ENCODE measurements around the gene HCK. TPM values are rescaled to one million over a fixed set of nuclear protein-coding genes. Genes with fewer than 3 reads are reported as not detected.

Gene HCK
- total RNA-seq, 1 donor from 2014 or later: 0.34 TPM

DNA sequence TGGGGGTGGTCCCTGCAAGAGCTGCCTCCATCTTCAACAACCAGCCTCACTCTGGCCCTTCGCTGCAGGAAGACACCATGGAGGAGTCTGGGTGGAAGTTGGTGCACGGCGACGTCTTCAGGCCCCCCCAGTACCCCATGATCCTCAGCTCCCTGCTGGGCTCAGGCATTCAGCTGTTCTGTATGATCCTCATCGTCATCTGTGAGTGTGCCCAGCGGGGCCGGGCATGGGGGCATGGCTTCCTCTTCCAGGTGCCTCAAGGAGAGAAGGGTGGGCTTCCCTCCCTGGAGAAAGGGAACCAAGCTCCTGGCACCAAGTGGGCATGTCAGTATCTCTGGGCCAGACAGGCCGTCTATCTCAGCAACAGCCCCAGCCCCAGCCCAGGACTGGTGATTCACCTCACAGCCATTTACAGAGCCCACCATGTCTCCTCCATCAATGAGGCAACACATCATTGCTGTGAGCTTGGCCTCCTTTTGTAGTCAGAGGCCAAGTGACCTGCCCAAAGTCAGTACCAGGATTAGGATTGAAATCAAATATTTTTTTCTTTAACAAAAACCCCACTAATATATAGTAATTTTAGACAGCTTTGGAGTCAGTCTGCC lies 97.6 kb downstream of the HCK start:
- H3K9ac ChIP-seq (ENCODE audit: low read length): no peak overlapping the region
- Mint-ChIP-seq H3K4me1 (ENCODE audit: low read depth, unreplicated experiment) (peaks cover 10% of the 10 kb centered on the region), H3K9me3 (ENCODE audit: unreplicated experiment) (no peaks in the 10 kb centered on the region), H3K36me3 (ENCODE audit: low read depth, unreplicated experiment) (peaks cover 42% of the 10 kb centered on the region), H3K4me3 (ENCODE audit: unreplicated experiment) (no peak overlapping the region), H3K27ac (ENCODE audit: unreplicated experiment) (no peak overlapping the region), H3K27me3 (ENCODE audit: low read depth, unreplicated experiment) (no peaks in the 10 kb centered on the region)
- peak; percentile 4 for DNase-seq (ENCODE audit: low read depth)
- no peak for FAIRE-seq
- TF ChIP-seq, protein P1, sequence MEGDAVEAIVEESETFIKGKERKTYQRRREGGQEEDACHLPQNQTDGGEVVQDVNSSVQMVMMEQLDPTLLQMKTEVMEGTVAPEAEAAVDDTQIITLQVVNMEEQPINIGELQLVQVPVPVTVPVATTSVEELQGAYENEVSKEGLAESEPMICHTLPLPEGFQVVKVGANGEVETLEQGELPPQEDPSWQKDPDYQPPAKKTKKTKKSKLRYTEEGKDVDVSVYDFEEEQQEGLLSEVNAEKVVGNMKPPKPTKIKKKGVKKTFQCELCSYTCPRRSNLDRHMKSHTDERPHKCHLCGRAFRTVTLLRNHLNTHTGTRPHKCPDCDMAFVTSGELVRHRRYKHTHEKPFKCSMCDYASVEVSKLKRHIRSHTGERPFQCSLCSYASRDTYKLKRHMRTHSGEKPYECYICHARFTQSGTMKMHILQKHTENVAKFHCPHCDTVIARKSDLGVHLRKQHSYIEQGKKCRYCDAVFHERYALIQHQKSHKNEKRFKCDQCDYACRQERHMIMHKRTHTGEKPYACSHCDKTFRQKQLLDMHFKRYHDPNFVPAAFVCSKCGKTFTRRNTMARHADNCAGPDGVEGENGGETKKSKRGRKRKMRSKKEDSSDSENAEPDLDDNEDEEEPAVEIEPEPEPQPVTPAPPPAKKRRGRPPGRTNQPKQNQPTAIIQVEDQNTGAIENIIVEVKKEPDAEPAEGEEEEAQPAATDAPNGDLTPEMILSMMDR (IDR thresholded peaks at IDR 0.05; ENCODE audit: insufficient read depth, low read depth, low read length): no peak
- no peak for TF ChIP-seq EZH2 (IDR thresholded peaks at IDR 0.05; ENCODE audit: insufficient read depth, low read length)
- no peak overlapping the region for H3K4me3 ChIP-seq (ENCODE audit: insufficient read depth, low read depth, low read length)
- peaks cover 3% of the 10 kb centered on the region for H4K20me1 ChIP-seq (ENCODE audit: insufficient read depth, low read length)
- H3K27me3 ChIP-seq (ENCODE audit: insufficient read depth, low read length): no peaks in the 10 kb centered on the region
- peaks cover 1% of the 10 kb centered on the region for H3K4me1 ChIP-seq (ENCODE audit: insufficient read depth, low read length)
- H3K79me2 ChIP-seq (ENCODE audit: insufficient read depth, low read length): no peaks in the 10 kb centered on the region
- H2AFZ ChIP-seq (ENCODE audit: low read depth, low read length): no peak overlapping the region
- peaks cover 38% of the 10 kb centered on the region for H3K36me3 ChIP-seq (ENCODE audit: insufficient read depth, low read length)
- no peak overlapping the region for H3K27ac ChIP-seq (ENCODE audit: low read depth, low read length)
- H3K9me3 ChIP-seq (ENCODE audit: insufficient read depth, low read depth, low read length): no peaks in the 10 kb centered on the region
- H3K4me2 ChIP-seq (ENCODE audit: low read length): no peak overlapping the region

DNA sequence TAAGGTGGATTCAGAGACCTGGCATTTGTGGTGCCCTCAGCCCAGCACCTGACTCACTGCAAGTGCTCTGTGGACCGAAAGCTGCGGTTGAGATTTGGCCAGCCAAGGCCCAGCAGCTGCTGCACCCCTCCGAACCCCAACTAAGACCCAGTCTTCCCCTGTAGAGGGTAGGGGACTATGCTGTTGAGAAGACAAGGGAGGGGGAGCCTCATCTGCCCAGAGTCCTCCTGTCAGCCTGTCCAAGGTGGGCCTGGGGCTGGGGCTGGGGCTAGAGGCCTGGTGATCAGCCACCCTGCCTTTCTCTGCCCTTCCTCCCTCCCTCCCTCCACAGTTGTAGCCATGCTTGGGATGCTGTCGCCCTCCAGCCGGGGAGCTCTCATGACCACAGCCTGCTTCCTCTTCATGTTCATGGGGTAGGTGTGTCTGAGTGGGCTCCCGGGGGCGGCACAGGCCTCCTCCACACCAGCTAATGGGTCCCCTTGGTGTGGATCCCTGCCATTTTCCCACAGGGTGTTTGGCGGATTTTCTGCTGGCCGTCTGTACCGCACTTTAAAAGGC lies 98.3 kb downstream of the HCK start:
- peaks cover 39% of the 10 kb centered on the region for H3K36me3 Mint-ChIP-seq (ENCODE audit: low read depth, unreplicated experiment)
- H3K4me3 Mint-ChIP-seq (ENCODE audit: unreplicated experiment): no peak overlapping the region
- H3K4me3 ChIP-seq (ENCODE audit: insufficient read depth, low read depth, low read length): no peak overlapping the region
- peaks cover 15% of the 10 kb centered on the region for H3K4me1 Mint-ChIP-seq (ENCODE audit: low read depth, unreplicated experiment)
- FAIRE-seq (no peak), DNase-seq (ENCODE audit: low read depth) (no peak)
- no peaks in the 10 kb centered on the region for H3K79me2 ChIP-seq (ENCODE audit: insufficient read depth, low read length)
- H3K4me2 ChIP-seq (ENCODE audit: low read length): no peak overlapping the region
- H3K9ac ChIP-seq (ENCODE audit: low read length): no peak overlapping the region
- H3K27me3 Mint-ChIP-seq (ENCODE audit: low read depth, unreplicated experiment): no peaks in the 10 kb centered on the region
- TF ChIP-seq EZH2 (IDR thresholded peaks at IDR 0.05; ENCODE audit: insufficient read depth, low read length): no peak
- TF ChIP-seq, protein P1 (IDR thresholded peaks at IDR 0.05; ENCODE audit: insufficient read depth, low read depth, low read length): no peak
- H3K27me3 ChIP-seq (ENCODE audit: insufficient read depth, low read length): no peaks in the 10 kb centered on the region
- peaks cover 35% of the 10 kb centered on the region for H3K36me3 ChIP-seq (ENCODE audit: insufficient read depth, low read length)
- H3K9me3 ChIP-seq (ENCODE audit: insufficient read depth, low read depth, low read length): no peaks in the 10 kb centered on the region
- no peak overlapping the region for H3K27ac ChIP-seq (ENCODE audit: low read depth, low read length)
- peaks cover 8% of the 10 kb centered on the region for H3K4me1 ChIP-seq (ENCODE audit: insufficient read depth, low read length)
- peaks cover 8% of the 10 kb centered on the region for H4K20me1 ChIP-seq (ENCODE audit: insufficient read depth, low read length)
- no peaks in the 10 kb centered on the region for H3K9me3 Mint-ChIP-seq (ENCODE audit: unreplicated experiment)
- no peak overlapping the region for H2AFZ ChIP-seq (ENCODE audit: low read depth, low read length)
- H3K27ac Mint-ChIP-seq (ENCODE audit: unreplicated experiment): no peak overlapping the region

Other genes starting within 250 kb of the HCK start
- gene MYLK2, start 232.9 kb upstream of the HCK start, total RNA-seq: 2.1 and 3.1 TPM in 2 replicates
- gene FOXS1, start 206.6 kb upstream of the HCK start, total RNA-seq: 26.0 and 37.1 TPM in 2 replicates
- 1.2 and 3.1 TPM in 2 replicates for gene DUSP15, start 181.7 kb upstream of the HCK start, total RNA-seq
- gene TTLL9, start 181.6 kb upstream of the HCK start, total RNA-seq: 0.34 and 0.41 TPM in 2 replicates
- 16.2 and 20.6 TPM in 2 replicates for gene PDRG1, start 100.2 kb upstream of the HCK start, total RNA-seq
- gene XKR7, start 84.1 kb upstream of the HCK start, total RNA-seq: 0.36 and 0.48 TPM in 2 replicates
- gene CCM2L, start 41.8 kb upstream of the HCK start, total RNA-seq: 0.11 TPM in 1 of 2 replicates, not detected in the other
- gene TM9SF4, start 57.5 kb downstream of the HCK start, total RNA-seq: 64.0 and 71.8 TPM in 2 replicates
- gene PLAGL2, start 155.5 kb downstream of the HCK start, total RNA-seq: 14.7 and 15.3 TPM in 2 replicates
- gene POFUT1, start 155.6 kb downstream of the HCK start, total RNA-seq: 60.6 and 65.5 TPM in 2 replicates
- 27.9 and 28.5 TPM in 2 replicates for gene KIF3B, start 225.4 kb downstream of the HCK start, total RNA-seq